Stimulated activated CD4-positive, alpha-beta T cell treated with anti-CD3 and anti-CD28 coated beads, Interleukin-1b, Interleukin-23, amount 100 ng/mL, for 1 hour (primary cell): ENCODE data around the gene ENPP3.

Experiments
- DNase-seq, 2 donors: peaks; one replicate each; pipeline ENCODE4 v3.0.0-alpha.2; 2020; ENCODE audit warnings: low read depth in 2 of 2

Gene ENPP3

GRCh38 chr6:131642987-131643611, 6.0 kb downstream of the ENPP3 start:
- no peak for DNase-seq

DNA sequence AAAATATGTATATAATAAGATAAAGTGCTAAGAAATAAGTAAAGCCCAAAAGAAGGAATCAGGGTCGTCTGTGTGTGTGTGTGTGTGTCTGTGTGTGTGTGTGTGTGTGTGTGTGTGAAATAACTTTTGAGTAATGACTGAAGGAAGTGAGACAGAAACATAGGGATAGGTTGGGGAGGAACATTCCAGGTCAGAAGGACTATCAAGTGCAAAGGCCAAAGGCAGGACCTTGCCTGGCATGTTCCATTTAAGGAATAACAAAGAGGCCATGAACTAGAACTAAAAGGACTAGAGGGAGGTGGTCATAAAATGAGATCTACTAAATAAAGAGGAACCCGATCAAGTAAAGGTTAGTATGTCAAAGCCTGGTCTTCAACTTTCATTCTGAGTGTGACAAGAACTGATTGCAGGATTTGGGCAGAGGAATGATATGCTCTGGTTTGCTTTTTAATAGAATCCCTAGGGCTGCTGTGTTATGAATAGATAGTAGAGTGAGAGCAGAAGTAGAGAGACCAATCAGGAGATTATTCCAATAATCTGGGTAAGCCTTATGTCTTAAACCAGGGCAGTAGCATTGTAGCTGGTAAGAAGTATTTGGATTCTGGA, 6.9 kb downstream of the ENPP3 start:
- DNase-seq: no peak

- no peak for DNase-seq
These were observed 7.8 kb downstream of the ENPP3 start for GRCh38 chr6:131644921-131645320.

DNA sequence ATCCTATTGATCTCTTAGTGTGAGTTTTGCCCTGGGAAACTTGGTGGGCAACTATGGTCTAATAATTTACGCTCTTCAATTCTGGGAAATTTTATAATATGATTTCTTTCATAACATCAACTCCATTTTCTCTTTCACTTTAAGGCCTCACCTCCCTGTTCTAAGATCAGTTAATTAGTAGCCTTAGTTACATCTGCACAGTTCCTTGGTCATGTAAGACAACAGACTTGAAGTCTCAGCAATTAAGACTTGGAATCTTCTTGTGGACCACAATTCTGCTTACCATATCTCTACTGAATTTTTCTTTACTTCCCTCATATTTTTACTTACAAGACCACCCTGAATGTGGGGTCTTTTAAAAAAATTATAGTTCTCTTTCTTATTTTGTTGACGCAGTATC, 8.7 kb downstream of the ENPP3 start:
- DNase-seq: no peak

DNA sequence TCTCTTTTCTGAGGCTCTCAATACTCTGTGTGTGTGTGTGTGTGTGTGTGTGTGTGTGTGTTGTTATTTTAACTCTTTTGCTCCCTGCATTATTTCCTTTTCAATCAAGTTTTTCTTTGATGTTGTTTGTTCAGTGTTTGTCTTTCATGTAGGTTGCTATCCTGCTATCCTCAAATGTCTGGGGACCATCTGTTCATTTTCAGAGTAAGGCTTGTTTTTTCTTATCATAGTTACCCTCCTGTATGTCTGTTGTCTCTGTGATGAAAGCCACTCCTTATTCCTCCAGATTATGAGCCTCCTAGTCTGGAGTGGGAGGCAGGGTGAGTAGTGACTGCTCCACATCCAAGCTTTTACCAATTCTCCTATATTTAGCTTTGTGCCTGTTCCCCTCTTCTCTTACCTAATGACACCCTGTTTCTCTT, 9.2 kb downstream of the ENPP3 start:
- no peak for DNase-seq

- no peak for DNase-seq
These were observed 14.7 kb downstream of the ENPP3 start for GRCh38 chr6:131651782-131652181.

GRCh38 chr6:131652472-131652871, 15.4 kb downstream of the ENPP3 start:
- no peak for DNase-seq

GRCh38 chr6:131654326-131654725, 17.2 kb downstream of the ENPP3 start:
- no peak for DNase-seq

DNA sequence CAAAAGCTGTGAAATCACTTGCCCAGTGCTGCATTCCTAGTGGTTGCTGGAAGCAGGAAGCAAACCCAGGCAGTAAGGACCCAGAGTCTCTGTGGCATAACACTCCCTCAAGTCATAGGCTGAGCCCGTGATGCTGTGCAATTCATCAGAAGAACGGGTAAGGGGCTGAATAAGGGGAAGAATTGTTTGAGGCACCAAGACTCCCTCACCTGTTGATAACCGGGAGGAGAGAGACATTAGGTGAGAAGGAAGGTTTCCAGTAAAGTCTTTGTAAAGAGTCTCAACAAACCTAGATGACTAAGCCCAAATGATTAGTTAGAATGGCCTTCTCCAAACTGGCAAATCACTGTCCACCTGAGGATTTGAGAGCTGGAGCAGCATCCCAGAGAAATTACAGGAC, 18.3 kb downstream of the ENPP3 start:
- DNase-seq: no peak

DNA sequence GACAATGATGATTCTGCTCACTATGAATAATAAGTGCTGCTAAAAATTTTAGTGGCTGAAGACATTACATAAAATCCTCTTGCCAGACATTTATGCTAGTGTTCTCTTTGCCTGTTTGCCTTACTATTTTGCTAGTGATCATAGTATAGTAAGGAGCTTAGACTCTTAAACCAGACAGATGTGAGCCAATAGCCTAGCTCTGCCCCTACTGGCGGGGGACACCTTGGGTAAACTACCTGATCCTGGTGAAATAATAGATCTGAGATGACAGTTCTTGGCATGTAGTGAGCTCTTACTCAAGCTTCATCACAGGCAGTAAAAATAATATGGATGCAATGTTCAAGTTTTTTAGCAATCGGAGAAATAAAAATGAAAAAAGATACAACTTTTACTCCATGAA, 18.8 kb downstream of the ENPP3 start:
- no peak for DNase-seq

DNA sequence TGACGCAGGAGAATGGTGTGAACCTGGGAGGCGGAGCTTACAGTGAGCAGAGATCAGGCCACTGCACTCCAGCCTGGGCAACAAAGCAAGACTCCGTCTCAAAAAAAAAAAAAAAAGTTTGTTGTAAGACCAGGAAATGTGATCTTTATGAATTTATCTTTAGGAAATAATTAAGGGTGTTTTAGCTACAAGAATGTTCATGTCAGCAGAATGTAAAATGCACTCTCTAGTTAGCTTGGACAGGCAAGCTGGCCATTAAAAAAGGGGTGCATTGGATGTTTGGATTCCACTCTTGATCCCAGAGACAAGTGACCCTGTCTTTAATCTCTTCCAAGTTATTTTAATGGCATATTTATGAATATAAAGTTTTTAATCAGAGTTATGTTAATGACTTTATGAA, 19.6 kb downstream of the ENPP3 start:
- DNase-seq: no peak

- no peak for DNase-seq
These were observed 20.1 kb downstream of the ENPP3 start for GRCh38 chr6:131657222-131657621.

- DNase-seq: no peak
These were observed 20.6 kb downstream of the ENPP3 start for GRCh38 chr6:131657630-131658111.

DNA sequence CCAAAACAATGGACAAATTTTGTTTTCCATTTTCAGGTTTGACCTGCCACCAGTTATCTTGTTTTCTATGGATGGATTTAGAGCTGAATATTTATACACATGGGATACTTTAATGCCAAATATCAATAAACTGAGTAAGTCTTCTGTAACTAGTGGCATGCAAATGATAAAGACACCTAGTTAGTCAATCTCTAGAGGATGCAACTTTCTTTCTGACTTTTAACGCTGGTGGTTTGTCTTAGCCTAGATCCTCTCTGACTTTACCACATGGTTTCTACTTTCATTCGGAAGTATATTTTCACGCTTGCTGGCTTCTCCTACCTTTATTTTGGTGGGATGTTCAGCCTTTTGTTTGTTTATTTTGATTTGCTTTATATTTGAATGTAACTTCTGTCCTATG, 21.2 kb downstream of the ENPP3 start:
- no peak for DNase-seq

DNA sequence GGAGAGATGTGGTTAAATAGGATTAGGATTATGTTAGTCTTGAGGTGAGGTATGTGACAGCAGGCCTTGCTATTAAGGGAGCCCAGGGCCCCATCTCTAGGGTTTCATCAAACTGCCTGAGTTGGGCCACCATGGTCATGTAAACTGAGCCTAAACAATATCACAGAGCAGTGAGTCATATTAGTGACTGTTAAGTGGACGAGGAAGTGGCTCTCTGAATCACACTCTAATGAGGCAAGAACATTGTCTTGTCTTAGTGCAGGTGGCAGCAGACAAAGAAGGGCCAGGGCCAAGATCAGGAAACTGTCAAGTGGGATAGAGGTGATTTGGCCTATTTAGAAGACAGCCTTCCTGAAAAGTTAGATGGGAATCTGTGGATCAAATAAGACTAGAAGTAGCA, 23.1 kb downstream of the ENPP3 start:
- DNase-seq: no peak

GRCh38 chr6:131663578-131664165, 26.6 kb downstream of the ENPP3 start:
- no peak for DNase-seq

- DNase-seq: no peak
These were observed 32.8 kb downstream of the ENPP3 start for GRCh38 chr6:131669891-131670290.

- DNase-seq: no peak
These were observed 36.1 kb downstream of the ENPP3 start for GRCh38 chr6:131673184-131673583.

DNA sequence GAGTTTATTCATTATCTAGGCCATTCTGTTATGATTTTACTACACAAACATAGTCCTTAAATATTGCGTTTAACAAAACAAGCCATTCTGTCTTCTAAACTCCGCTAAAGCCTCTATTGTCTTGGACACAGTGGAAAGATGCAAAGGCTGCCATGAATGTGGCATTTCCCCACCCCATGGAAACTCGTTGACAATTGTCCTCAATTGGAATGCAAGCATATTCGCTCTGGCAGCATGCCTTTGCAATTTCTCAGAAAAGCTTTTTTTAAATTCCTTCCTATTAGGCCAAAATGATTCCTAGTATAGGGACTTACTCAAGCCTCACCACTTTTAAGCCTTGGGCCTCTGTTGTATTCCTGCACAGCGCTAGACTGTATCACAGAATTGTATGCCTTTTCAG, 41.3 kb downstream of the ENPP3 start:
- no peak for DNase-seq

GRCh38 chr6:131680868-131681267, 43.8 kb downstream of the ENPP3 start:
- DNase-seq: no peak

GRCh38 chr6:131681585-131681984, 44.5 kb downstream of the ENPP3 start:
- no peak for DNase-seq

- DNase-seq: no peak
These were observed 45.3 kb downstream of the ENPP3 start for GRCh38 chr6:131682442-131682841.

- no peak for DNase-seq
These were observed 46.4 kb downstream of the ENPP3 start for GRCh38 chr6:131683479-131683878.
